C4-2B (cell line): Measurements from ENCODE around the gene C4A.
"Not testable (repeated sequence)": the region's sequence is repeated elsewhere in the genome, so short reads cannot be mapped to it uniquely, and the experiment has no call there.

Experiments used
- CTCF ChIP-seq: fragments of 450-650 bp; conservative IDR thresholded peaks from 2 replicates; pipeline ENCODE4 v1.5.1; 2017; ENCODE audit warnings: mild to moderate bottlenecking
- ZFX ChIP-seq: fragments of 450-650 bp; IDR thresholded peaks from 2 replicates; pipeline ENCODE4 v1.6.1; 2017

GRCh38 chr6:32005538-32005880 is 23.7 kb downstream of the C4A start:
- TF ChIP-seq CTCF, ZFX: not testable (repeated sequence)
